ENCODE data around the gene TTLL5. TPM values are rescaled to one million over a fixed set of nuclear protein-coding genes. Genes with fewer than 3 reads are reported as not detected.

Gene TTLL5
- total and polyA plus RNA-seq, 7 donors: 4.6 to 17.2 (median 9.1) TPM

DNA sequence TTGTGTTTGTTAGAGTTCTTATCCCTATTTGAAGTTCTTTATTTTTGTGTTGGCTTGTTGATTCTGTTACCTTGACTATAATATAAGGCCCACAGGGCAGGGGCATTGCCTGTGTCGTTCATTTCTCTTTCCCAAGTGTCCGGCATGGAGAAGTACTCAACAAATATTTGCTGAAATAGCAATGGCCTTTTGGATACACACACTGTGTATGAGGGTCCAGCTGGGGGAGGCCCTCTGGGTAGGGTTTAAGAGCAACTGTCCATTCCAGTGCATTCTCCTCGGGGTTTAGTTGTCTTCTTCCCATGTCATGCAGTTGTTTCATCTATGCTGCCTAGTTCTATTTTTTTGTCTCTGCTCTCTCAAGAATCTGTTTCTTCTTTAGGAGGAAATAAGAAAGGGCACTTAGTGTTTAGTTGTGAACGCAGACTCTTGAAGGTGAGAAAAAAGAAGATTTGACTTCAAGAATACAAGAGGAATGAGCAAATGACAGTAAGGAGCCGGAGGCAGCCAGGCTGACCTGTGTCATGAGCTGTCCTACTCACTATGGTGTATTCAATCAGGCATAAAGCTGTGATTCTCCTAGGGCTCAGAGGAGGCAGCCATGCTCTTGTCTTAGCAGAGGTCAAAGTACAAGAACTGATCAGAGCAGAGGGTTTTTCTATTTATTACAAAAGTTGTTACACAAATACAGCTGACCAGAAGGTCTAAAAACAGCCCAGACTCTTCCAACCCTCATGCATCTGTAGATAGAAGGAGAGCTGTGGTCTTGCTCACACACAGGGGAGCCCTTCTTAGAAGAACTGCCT is 10.6 kb upstream of the TTLL5 start:
- H3K27ac ChIP-seq: no peak overlapping the region
- no peaks in the 10 kb centered on the region for H3K27me3 ChIP-seq (ENCODE audit: insufficient read depth in 3 of 3, low read length in 2 of 3)
- H3K9me3 ChIP-seq: no peaks in the 10 kb centered on the region
- 86 to 87% (median 87%) methylated on average over 5 of the region's 5 CpGs for WGBS, 3 donors
- H3K4me1 ChIP-seq: peaks cover 25% of the 10 kb centered on the region
- H3K36me3 ChIP-seq (ENCODE audit: insufficient read depth in 1 of 2, low read depth in 1 of 2): peaks cover 6 to 46% of the 10 kb centered on the region in 2 donors
- ATAC-seq (no peak), DNase-seq (no peak)
- H3K4me3 ChIP-seq: no peak overlapping the region
- intact Hi-C loops (cut with DNase I): no loop called here
- TF ChIP-seq, protein P1, sequence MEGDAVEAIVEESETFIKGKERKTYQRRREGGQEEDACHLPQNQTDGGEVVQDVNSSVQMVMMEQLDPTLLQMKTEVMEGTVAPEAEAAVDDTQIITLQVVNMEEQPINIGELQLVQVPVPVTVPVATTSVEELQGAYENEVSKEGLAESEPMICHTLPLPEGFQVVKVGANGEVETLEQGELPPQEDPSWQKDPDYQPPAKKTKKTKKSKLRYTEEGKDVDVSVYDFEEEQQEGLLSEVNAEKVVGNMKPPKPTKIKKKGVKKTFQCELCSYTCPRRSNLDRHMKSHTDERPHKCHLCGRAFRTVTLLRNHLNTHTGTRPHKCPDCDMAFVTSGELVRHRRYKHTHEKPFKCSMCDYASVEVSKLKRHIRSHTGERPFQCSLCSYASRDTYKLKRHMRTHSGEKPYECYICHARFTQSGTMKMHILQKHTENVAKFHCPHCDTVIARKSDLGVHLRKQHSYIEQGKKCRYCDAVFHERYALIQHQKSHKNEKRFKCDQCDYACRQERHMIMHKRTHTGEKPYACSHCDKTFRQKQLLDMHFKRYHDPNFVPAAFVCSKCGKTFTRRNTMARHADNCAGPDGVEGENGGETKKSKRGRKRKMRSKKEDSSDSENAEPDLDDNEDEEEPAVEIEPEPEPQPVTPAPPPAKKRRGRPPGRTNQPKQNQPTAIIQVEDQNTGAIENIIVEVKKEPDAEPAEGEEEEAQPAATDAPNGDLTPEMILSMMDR (IDR thresholded peaks at IDR 0.05): no peak

DNA sequence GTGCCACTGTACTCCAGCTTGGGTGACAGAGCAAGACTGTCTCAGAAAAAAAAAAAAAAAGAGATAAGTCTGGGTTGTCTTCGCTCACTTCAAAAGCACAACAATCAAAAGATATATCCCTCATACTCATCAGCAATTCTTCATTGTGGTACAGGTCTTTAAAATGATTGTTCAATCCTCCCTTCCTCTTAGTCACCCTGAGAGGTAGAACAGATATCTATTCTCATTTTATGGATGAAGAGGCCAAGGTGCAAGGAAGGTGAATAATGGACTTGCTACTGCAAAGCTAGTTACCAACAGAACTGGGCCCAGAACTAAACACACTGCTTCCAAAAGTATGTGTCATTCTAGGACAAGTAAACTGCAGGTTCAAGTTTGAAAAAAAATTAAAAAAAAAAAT is 7.5 kb upstream of the TTLL5 start:
- ATAC-seq (no peak), DNase-seq (no peak)
- Histone ChIP-seq H3K9me3 (no peaks in the 10 kb centered on the region), H3K4me3 (no peak overlapping the region), H3K36me3 (ENCODE audit: insufficient read depth in 1 of 2, low read depth in 1 of 2) (peaks cover 6 to 51% of the 10 kb centered on the region in 2 donors), H3K27me3 (ENCODE audit: insufficient read depth in 3 of 3, low read length in 2 of 3) (no peaks in the 10 kb centered on the region), H3K27ac (no peak overlapping the region), H3K4me1 (peaks cover 24% of the 10 kb centered on the region)
- 91 to 100% (median 98%) methylated on average over 1 of the region's 1 CpG for WGBS, 3 donors
- TF ChIP-seq, protein P1 (IDR thresholded peaks at IDR 0.05): no peak
- intact Hi-C loops (cut with DNase I): no loop called here

DNA sequence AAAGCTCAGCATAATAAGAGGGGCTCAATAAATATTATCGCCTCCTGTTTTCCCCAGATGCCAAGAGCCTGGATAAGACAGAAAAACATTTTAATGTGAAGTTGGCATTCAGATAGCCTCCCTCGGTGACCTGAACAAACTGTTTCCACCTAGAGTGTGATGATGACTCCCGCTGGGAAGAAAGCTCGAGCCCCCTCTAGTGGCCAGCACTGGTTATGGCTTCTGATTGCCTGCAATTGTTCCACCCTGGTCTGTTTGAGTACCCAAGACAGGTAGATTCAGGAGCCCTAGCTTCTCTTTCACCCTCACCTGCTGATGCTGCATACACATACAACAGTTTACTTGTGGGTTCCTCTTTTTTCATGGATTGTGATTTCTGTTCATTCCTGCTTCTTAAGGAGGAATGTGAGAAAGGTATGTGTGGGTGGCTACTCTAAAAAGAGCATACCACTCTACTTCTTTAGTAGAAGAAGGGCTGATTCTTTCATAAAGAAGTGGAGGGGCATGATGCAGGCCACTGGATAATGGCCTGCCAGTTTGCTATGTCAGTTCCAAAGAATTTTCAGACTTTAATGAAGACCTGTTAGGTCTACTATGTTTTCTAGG is 6.8 kb upstream of the TTLL5 start:
- H3K27ac ChIP-seq: no peak overlapping the region
- ATAC-seq (peak; percentile 88 to 92 (median 91)), DNase-seq (peak; percentile 76 to 87)
- H3K27me3 ChIP-seq (ENCODE audit: insufficient read depth in 3 of 3, low read length in 2 of 3): no peaks in the 10 kb centered on the region
- no peaks in the 10 kb centered on the region for H3K9me3 ChIP-seq
- intact Hi-C loops (cut with DNase I): loop anchor here (1.0 kb wide), 1 partner anchor 77 kb away; no protein-coding TSS in a partner anchor
- peaks cover 6 to 50% of the 10 kb centered on the region in 2 donors for H3K36me3 ChIP-seq (ENCODE audit: insufficient read depth in 1 of 2, low read depth in 1 of 2)
- TF ChIP-seq, protein P1 (IDR thresholded peaks at IDR 0.05): peak; percentile 98
- WGBS, 3 donors: 2 to 6% (median 4%) methylated on average over 4 of the region's 4 CpGs
- no peak overlapping the region for H3K4me3 ChIP-seq
- peaks cover 22% of the 10 kb centered on the region for H3K4me1 ChIP-seq

DNA sequence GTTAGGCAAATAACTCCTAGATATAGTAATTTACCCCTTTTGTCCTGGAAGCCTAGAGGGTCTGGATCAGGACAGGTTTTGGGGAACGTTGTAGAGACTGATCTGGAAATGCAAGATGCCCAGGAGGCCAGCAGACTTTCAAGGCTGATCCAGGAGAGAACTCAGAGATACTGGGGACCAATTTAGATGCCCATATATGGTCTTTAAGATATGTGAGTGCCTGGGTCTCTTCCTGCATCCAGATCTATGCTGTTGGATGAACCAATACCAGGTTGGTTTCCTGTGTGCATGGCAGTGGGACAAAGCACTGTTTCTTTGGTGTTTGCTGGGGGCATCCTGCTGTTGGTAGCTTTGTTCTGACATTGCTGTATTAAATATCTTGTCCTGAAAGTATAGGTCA is 5.8 kb upstream of the TTLL5 start:
- ATAC-seq: no peak
- peaks cover 24% of the 10 kb centered on the region for H3K4me1 ChIP-seq
- 0% methylated on average over 1 of the region's 1 CpG for WGBS, 3 donors
- TF ChIP-seq, protein P1 (IDR thresholded peaks at IDR 0.05): no peak
- no peak overlapping the region for H3K27ac ChIP-seq
- no peak for DNase-seq
- H3K9me3 ChIP-seq: no peaks in the 10 kb centered on the region
- H3K36me3 ChIP-seq (ENCODE audit: insufficient read depth in 1 of 2, low read depth in 1 of 2): peaks cover 4 to 40% of the 10 kb centered on the region in 2 donors
- no peak overlapping the region for H3K4me3 ChIP-seq
- intact Hi-C loops (cut with DNase I): no loop called here
- H3K27me3 ChIP-seq (ENCODE audit: insufficient read depth in 3 of 3, low read length in 2 of 3): no peaks in the 10 kb centered on the region
